B cell (primary cell): ENCODE data around the gene KCNMB2.

Experiments
- CTCF ChIP-seq: fragments of 200-600 bp; IDR thresholded peaks from one replicate; pipeline ENCODE4 v1.8.0; 2022; ENCODE audit warnings: antibody characterized with exemption, mild to moderate bottlenecking
- EZH2 ChIP-seq: IDR thresholded peaks from 2 replicates; pipeline ENCODE4 v1.6.1; 2012; ENCODE audit warnings: borderline replicate concordance, low read depth, mild to moderate bottlenecking, moderate library complexity, low read length; ENCODE audit not compliant: insufficient read depth, poor library complexity, severe bottlenecking

- no peak for TF ChIP-seq CTCF
- no peak for TF ChIP-seq EZH2
Measured at GRCh38 chr3:178810181-178810580, 273.9 kb downstream of the KCNMB2 start.
